ENCODE results near the gene ST6GAL1. TPM values are rescaled to one million over a fixed set of nuclear protein-coding genes. Genes with fewer than 3 reads are reported as not detected.

ST6GAL1 gene
- total and polyA plus RNA-seq, 2 of the 13 experiments (the other 11 are each of a cell fraction or from before 2014, with no cell fraction given), result 79.9 to 164 TPM

- Histone ChIP-seq H3K27ac (ENCODE audit: extremely low read length, insufficient read depth, low read length) (no peak overlapping the region), H3K36me3 (replicated peaks in 1 of 2; ENCODE audit: control insufficient read depth in 1 of 2, insufficient read depth in 2 of 2, low read length in 2 of 2) (no peaks in the 10 kb centered on the region), H3K27me3 (ENCODE audit: control insufficient read depth in 1 of 2, insufficient read depth in 2 of 2, low read length in 2 of 2) (no peaks in the 10 kb centered on the region), H3K4me3 (replicated peaks in 1 of 3; ENCODE audit: insufficient read depth in 1 of 3, low read depth in 2 of 3, low read length in 3 of 3) (no peak overlapping the region), H3K9ac (ENCODE audit: insufficient read depth, low read depth, low read length) (no peak overlapping the region), H3K79me2 (ENCODE audit: insufficient read depth, low read length) (no peaks in the 10 kb centered on the region), H3K9me3 (ENCODE audit: low read length) (no peaks in the 10 kb centered on the region), H2AFZ (ENCODE audit: low read length) (no peak overlapping the region), H3K4me2 (ENCODE audit: low read depth, low read length) (no peak overlapping the region), H3K4me1 (ENCODE audit: insufficient read depth, low read length) (peaks cover 36% of the 10 kb centered on the region), H4K20me1 (ENCODE audit: insufficient read depth, low read length) (no peaks in the 10 kb centered on the region)
- intact Hi-C loops (cut with micrococcal nuclease; ENCODE audit: unreplicated experiment) (no loop called here), in situ Hi-C loops (cut with HindIII; ENCODE audit: extremely low pct_ligation_motif_present, low pct_unique_long_range_greater_than_20kb) (no loop called here)
- BruUV-seq (replicated peaks), result no TSS peak
- POLR2A ChIA-PET, result no interaction called here
- FAIRE-seq, result no peak
- WGBS (ENCODE audit: low lambda C conversion rate), result 65% methylated on average over 4 of the region's 4 CpGs
- DNase-seq (ENCODE audit: low spot score), result no peak
- ATAC-seq, result peak; percentile 35
- CTCF ChIA-PET (ENCODE audit: low intra/inter-chr PET ratio, low total read pairs), result no interaction called here
- TF ChIP-seq ZNF235 (CRISPR knock-in tag; IDR thresholded peaks at IDR 0.05; ENCODE audit: borderline replicate concordance) (no peak), PRDM15 (CRISPR knock-in tag; IDR thresholded peaks at IDR 0.05) (no peak), SRF (IDR thresholded peaks at IDR 0.05; ENCODE audit: low read depth, low read length) (0 out of 2 replicates have a peak, but pooled peaks have one; percentile 52), ZBTB26 (CRISPR knock-in tag; IDR thresholded peaks at IDR 0.05; ENCODE audit: borderline replicate concordance) (peak; percentile 75; the same call in 1 of the 2 replicates), CHCHD3 (CRISPR knock-in tag; IDR thresholded peaks at IDR 0.05) (no peak)
Observed at GRCh38 chr3:186983659-186984058, 53.3 kb downstream of the ST6GAL1 start.

All from HepG2 (cell line).